Immature natural killer cell (primary cell): Measurements from ENCODE around the gene HS3ST5. TPM values are rescaled to one million over a fixed set of nuclear protein-coding genes. Genes with fewer than 3 reads are reported as not detected.

Experiments used
- DNase-seq, 3 donors: peaks; one replicate each; pipeline ENCODE4 v3.0.0; 2022; ENCODE audit warnings: mixed read lengths in 1 of 3
- H3K27ac Mint-ChIP-seq, 6 donors: one replicate each; pipeline ENCODE4 v1.8.0; 2020; ENCODE audit warnings: mixed read lengths in 6 of 6, mild to moderate bottlenecking in 5 of 6, inconsistent platforms in 4 of 6, moderate library complexity in 3 of 6
- H3K27me3 Mint-ChIP-seq, 3 donors: one replicate each; pipeline ENCODE4 v1.8.0; 2020 to 2021; ENCODE audit warnings: low read depth in 3 of 3, mild to moderate bottlenecking in 3 of 3, mixed read lengths in 3 of 3, moderate library complexity in 3 of 3, inconsistent platforms in 1 of 3
- H3K36me3 Mint-ChIP-seq, 3 donors: one replicate each; pipeline ENCODE4 v1.8.0; 2020; ENCODE audit warnings: mixed read lengths in 3 of 3, inconsistent platforms in 2 of 3, mild to moderate bottlenecking in 2 of 3
- H3K4me1 Mint-ChIP-seq, 2 donors: one replicate each; pipeline ENCODE4 v1.8.0; 2020; ENCODE audit warnings: inconsistent platforms in 2 of 2, mild to moderate bottlenecking in 2 of 2, mixed read lengths in 2 of 2, moderate library complexity in 1 of 2
- H3K4me3 Mint-ChIP-seq, 5 donors: one replicate each; pipeline ENCODE4 v1.8.0; 2020; ENCODE audit warnings: mild to moderate bottlenecking in 5 of 5, mixed read lengths in 5 of 5, inconsistent platforms in 3 of 5, moderate library complexity in 3 of 5
- H3K9me3 Mint-ChIP-seq, 6 donors: one replicate each; pipeline ENCODE4 v1.8.0; 2020; ENCODE audit warnings: mild to moderate bottlenecking in 6 of 6, mixed read lengths in 6 of 6, inconsistent platforms in 4 of 6, moderate library complexity in 3 of 6
- polyA plus RNA-seq, 3 donors: library from polyadenylated mRNA; unstranded; fragments of 300-500 nt; fragmentation: Illumina TruSeq; gene quantifications; one replicate each; pipeline ENCODE4 v1.2.3, GENCODE V29; 2021

Gene HS3ST5
- polyA plus RNA-seq, 3 donors from 2014 or later, result not detected

DNA sequence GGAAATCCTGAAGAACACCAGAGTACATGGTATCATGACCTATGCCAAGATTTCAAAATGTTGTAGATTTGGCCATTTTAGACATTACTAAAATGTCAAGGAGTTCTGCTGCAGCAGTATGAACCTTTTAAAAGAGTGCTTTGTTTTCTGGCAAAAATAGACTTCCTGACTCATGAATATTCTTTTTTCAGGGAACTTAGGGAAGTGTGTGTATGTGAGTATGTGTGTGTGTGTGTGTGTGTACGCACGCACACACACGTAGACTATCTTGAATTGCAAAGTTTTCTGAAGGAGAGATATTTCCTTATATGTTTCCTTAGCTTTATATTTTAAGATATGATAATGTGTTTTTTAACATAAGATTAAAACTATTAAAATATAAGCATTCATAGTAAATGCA is 161.2 kb downstream of the HS3ST5 start:
- H3K9me3 Mint-ChIP-seq, result peaks cover 0 to 10% (median 4%) of the 10 kb centered on the region in 6 donors
- no peak overlapping the region for H3K27ac Mint-ChIP-seq
- no peaks in the 10 kb centered on the region for H3K36me3 Mint-ChIP-seq
- H3K27me3 Mint-ChIP-seq, result no peaks in the 10 kb centered on the region
- DNase-seq, result no peak
- H3K4me3 Mint-ChIP-seq, result no peak overlapping the region
- H3K4me1 Mint-ChIP-seq, result no peaks in the 10 kb centered on the region

DNA sequence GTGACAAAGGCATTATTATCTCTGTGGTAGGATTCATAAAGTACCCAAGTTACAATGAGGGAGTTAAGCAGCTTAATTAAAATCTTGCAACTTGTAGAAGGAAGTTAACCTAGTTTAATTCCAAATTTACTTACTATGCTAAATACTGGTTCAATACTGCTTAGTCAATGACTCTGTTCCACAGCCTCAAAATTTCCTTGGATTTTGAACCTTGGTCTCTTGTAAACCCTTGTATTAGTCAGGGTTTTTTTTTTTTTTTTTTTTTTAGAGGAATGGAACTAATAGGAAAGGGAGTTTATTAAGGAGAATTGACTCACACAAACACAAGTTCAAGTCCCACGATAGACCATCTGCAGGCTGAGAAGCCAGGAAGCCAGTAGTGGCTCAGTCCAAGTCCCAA is 163.4 kb downstream of the HS3ST5 start:
- no peak for DNase-seq
- H3K4me1 Mint-ChIP-seq, result no peaks in the 10 kb centered on the region
- peaks cover 0 to 10% (median 4%) of the 10 kb centered on the region in 6 donors for H3K9me3 Mint-ChIP-seq
- no peaks in the 10 kb centered on the region for H3K27me3 Mint-ChIP-seq
- no peak overlapping the region for H3K27ac Mint-ChIP-seq
- H3K36me3 Mint-ChIP-seq, result no peaks in the 10 kb centered on the region
- no peak overlapping the region for H3K4me3 Mint-ChIP-seq

DNA sequence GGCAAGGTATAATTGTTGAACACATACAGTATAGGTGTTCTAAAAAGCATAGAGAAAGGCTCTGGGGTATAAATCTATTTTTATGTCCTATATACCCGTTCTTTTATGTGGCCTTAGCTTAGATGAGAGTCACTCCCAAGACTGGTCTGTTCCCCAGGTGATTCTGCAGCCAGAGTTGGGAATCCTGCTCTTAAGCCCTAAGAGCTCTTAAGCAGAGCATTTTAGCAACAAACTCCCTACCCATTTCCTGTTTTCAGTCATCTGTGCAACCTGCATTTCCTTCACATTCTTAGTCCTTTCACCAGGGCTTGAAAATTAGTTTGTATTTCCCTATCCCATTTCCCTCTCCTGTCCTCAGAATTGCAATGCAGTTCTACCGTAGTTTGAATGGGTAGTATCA is 166.1 kb downstream of the HS3ST5 start:
- DNase-seq, result no peak
- H3K4me1 Mint-ChIP-seq, result no peaks in the 10 kb centered on the region
- H3K27me3 Mint-ChIP-seq, result no peaks in the 10 kb centered on the region
- H3K36me3 Mint-ChIP-seq, result no peaks in the 10 kb centered on the region
- H3K27ac Mint-ChIP-seq, result no peak overlapping the region
- no peak overlapping the region for H3K4me3 Mint-ChIP-seq
- H3K9me3 Mint-ChIP-seq, result peaks cover 0 to 15% (median 3%) of the 10 kb centered on the region in 6 donors

DNA sequence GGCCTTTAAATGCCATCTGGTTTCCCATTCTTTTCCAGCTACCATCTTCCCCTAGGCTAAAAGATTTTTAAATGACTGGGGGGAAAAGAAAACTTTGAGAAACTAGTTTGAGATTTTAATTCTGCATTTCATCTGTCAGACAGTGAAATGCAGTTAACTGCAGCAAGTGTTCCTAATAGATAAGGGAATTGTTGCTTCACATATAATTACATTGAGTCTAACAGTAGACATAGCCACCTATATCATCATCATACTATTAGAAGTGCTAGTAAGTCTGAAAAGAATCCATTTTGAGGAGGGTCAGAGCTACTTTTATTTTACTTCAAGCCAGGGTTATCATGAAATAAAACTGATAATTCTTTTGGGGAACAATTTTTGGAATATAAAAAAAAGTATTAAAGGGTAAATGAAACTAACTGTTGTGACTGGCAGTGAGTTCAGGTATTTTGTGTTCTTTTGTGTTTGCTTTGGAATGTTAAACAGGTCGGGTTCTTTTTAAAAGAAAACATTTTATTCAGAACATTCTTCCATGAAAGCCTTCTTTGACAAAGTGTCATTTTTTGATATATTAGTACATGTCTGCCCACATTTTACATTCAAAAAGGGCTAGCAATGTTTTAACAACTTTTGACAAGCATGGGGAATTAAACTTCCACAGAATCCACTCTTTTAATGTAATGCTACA is 170.1 kb downstream of the HS3ST5 start:
- Mint-ChIP-seq H3K27me3 (no peaks in the 10 kb centered on the region), H3K4me1 (no peaks in the 10 kb centered on the region), H3K36me3 (no peaks in the 10 kb centered on the region), H3K27ac (no peak overlapping the region), H3K9me3 (peaks cover 0 to 10% (median 1%) of the 10 kb centered on the region in 6 donors), H3K4me3 (no peak overlapping the region)
- no peak for DNase-seq

DNA sequence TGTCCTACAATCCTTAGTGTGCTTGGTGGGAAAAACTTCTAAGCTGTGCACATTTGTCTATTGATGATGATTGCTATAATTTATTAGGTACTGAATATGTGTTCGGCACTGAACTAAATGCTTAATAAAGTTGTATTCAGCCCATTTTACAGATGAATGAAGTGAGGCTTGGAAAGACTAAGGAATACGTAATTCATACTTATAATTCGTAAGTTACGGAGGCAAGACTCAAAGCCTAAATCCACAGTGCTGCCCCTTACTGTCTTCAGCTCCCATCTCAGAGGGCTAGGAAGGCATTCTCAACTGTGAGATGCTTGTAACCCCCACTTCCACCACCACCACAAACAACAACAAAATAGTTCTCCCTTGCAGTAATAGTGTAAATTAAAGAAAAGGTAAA is 171.3 kb downstream of the HS3ST5 start:
- Mint-ChIP-seq H3K27me3 (no peaks in the 10 kb centered on the region), H3K4me3 (no peak overlapping the region), H3K9me3 (peaks cover 0 to 10% (median 1%) of the 10 kb centered on the region in 6 donors), H3K4me1 (no peaks in the 10 kb centered on the region), H3K36me3 (no peaks in the 10 kb centered on the region), H3K27ac (no peak overlapping the region)
- no peak for DNase-seq

DNA sequence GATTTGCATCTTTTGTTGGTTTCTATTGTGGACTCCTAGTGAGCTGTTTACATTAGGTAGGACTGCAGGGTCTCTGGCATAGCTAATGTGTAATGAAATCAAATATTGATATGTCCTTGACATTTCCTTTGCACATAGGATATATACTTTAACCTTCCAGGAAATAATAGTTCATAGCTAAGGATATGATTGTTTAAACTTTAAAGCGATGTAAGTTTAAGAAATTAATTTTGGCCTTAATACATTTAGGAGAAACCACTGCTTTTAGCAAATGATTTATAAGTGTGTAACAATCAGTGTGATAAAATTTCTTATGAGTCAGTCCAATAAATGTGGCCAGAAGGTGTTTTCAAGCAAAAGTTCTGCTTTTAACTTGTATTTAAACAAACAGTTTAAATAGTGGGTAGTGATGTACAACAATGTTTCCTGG is 171.8 kb downstream of the HS3ST5 start:
- no peak for DNase-seq
- H3K27ac Mint-ChIP-seq, result no peak overlapping the region
- no peaks in the 10 kb centered on the region for H3K27me3 Mint-ChIP-seq
- H3K4me1 Mint-ChIP-seq, result no peaks in the 10 kb centered on the region
- no peaks in the 10 kb centered on the region for H3K36me3 Mint-ChIP-seq
- no peak overlapping the region for H3K4me3 Mint-ChIP-seq
- peaks cover 0 to 10% (median 1%) of the 10 kb centered on the region in 6 donors for H3K9me3 Mint-ChIP-seq

DNA sequence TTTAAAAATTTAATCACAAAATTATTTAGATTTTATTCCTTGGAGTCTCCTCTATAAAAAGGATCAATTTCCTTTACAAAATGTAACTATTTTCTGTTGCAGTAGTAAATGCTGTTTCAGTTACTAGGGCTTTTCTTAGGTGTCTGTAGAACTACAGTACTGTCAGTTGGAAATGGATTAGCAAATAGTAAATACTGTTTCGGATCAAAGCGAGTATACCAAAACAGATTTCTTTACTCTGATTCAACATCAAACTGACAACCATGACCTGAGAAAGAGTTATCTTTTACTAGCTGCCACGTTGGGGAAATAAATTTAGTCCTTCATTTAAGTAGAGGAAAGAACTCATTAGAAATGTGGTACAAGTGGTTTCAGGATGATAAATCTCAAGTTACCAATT is 172.5 kb downstream of the HS3ST5 start:
- no peaks in the 10 kb centered on the region for H3K27me3 Mint-ChIP-seq

DNA sequence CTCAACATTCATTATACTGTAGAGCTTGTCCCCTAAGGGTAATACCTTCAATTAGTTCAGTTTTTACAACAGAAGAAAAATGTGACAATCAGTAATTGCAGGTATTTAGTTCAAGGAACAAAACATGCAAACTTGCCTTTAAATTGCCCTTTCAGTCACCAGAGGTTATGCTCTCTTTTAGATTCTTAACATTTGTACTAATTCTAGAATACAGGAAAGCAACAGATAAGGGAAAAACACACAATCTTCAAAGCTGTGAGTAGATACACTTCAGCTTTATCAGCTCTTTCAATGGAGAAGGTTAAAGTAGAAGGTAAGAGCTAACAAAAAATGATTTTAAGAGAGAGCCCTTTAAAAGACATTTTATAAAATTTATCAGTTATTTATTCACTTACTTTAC is 173.1 kb downstream of the HS3ST5 start:
- Mint-ChIP-seq H3K27ac (no peak overlapping the region), H3K27me3 (no peaks in the 10 kb centered on the region), H3K4me1 (no peaks in the 10 kb centered on the region), H3K9me3 (peaks cover 0 to 5% (median under 1%) of the 10 kb centered on the region in 6 donors), H3K4me3 (no peak overlapping the region), H3K36me3 (no peaks in the 10 kb centered on the region)
- no peak for DNase-seq

More for the DNA sequence above, 172.5 kb downstream of the HS3ST5 start:
- DNase-seq, result no peak
- H3K36me3 Mint-ChIP-seq, result no peaks in the 10 kb centered on the region
- no peaks in the 10 kb centered on the region for H3K4me1 Mint-ChIP-seq
- H3K9me3 Mint-ChIP-seq, result peaks cover 0 to 8% (median 1%) of the 10 kb centered on the region in 6 donors
- H3K4me3 Mint-ChIP-seq, result no peak overlapping the region
- no peak overlapping the region for H3K27ac Mint-ChIP-seq

DNA sequence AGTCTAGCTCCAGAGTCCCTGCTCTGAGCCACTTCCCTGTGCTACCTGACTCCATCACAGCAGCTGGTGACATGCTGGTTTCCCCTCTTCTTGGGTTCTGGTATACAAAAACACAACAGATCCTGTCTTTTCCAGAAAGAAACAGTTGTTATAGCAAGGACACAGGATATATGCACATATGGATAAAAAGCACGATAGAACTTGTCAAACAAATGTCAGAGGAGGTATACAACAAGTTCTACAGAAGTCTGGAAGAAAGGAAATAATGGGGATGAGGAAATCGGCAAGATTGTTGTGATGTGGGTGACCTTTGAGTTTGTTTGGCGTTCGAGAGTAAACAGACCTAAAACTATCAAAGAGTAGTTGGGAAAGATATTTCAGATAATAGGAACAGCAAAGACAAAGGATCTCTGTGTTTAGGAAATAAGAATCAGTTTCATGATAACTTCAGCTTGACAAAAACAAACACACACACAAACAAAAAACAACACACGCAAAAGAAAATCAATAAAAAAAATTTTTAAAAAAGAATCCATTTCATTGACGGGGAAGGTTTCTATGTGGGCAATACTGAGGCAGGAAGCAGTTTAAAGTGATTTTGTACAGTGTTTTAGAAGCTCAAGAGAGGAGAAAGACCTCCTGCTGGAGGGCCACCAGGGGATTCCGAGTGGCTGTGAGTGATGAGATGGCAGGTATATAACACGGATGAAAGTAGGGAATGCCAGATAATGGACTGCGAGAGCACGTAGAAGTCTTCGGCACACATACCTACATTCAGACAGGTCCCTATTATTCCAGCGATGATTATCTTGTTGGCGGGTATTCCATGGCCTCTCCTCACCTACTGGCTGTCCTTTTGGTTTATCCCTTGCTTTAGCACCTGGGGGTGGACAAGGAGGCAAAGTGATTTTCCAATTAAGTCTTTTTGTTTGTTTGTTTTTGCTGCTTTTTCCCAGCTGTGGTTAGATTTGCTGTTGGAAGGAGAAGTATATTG is 174.9 kb downstream of the HS3ST5 start:
- Mint-ChIP-seq H3K4me3 (no peak overlapping the region), H3K4me1 (no peaks in the 10 kb centered on the region), H3K27me3 (no peaks in the 10 kb centered on the region)

DNA sequence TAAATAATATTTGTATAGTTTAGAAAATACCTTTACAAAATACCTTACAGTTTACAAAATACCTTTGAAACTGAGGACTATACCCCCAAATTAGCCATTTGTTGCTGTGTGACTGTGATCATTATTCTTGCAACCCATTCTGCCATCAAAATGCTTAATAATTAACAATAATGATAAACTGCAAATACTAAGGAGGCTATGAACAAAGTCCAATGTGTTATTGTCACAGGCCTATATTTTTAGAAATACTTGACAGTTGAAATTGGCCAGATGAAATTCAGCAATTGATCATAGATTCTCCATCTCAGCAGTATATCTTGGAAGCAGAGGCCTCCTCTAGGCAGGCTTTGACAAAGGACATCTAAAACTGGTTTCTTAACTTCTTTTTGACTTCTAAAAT is 178.6 kb downstream of the HS3ST5 start:
- no peaks in the 10 kb centered on the region for H3K9me3 Mint-ChIP-seq
- H3K36me3 Mint-ChIP-seq, result no peaks in the 10 kb centered on the region
- DNase-seq, result no peak
- H3K4me3 Mint-ChIP-seq, result no peak overlapping the region
- no peak overlapping the region for H3K27ac Mint-ChIP-seq
- no peaks in the 10 kb centered on the region for H3K4me1 Mint-ChIP-seq
- H3K27me3 Mint-ChIP-seq, result no peaks in the 10 kb centered on the region

More for the DNA sequence above, 174.9 kb downstream of the HS3ST5 start:
- no peak for DNase-seq
- no peaks in the 10 kb centered on the region for H3K9me3 Mint-ChIP-seq
- no peaks in the 10 kb centered on the region for H3K36me3 Mint-ChIP-seq
- H3K27ac Mint-ChIP-seq, result no peak overlapping the region

DNA sequence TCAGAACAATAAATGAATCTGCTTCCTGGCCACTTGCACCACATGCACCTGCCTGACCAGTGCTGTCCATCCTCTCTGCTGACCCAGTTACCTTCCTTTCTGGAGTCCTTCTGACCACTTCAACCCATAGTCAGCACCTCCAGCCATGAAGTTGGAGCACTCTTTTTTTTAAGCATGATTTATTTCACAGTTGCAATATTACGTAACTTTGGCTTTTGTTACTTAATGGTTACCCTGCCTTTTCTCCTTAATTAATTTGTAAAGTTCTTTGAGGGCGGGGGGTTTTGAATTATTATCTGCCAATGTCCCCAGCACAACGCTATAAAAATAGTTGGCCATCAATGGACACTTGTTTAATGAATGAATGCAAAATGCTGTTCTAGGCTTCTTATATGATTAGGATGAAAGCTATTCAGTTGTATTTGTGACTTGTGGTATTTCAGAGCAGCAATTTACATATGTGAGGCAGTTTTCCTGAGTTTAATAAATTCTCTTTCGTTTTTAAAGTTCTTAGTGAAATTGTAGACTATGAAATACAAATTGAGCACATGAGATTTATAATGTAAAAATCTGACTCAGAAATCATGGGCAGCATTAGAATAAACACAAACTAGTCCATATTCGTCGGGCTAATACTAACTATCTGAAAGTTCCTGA is 180.0 kb downstream of the HS3ST5 start:
- H3K9me3 Mint-ChIP-seq, result no peaks in the 10 kb centered on the region
- no peaks in the 10 kb centered on the region for H3K27me3 Mint-ChIP-seq
- DNase-seq, result no peak
- no peaks in the 10 kb centered on the region for H3K36me3 Mint-ChIP-seq
- H3K27ac Mint-ChIP-seq, result no peak overlapping the region
- H3K4me1 Mint-ChIP-seq, result no peaks in the 10 kb centered on the region
- no peak overlapping the region for H3K4me3 Mint-ChIP-seq

DNA sequence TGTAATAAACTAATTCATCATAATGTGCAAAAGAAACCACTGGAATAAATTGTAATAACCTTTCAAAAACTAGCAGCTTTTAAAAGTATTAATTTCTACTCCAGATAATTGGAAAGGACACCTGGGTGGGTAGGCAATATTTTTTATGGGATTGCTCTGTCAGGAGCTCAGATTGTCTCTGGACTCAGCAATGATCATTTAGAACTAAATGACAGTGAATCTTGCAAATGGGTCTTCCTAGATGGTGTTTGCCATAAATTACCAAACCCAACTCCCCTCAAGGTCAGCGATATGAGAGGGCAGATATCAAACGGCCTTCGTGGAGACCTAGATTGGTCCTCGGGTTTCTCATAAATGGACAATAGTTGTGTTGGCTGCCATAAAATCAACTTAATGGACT is 181.9 kb downstream of the HS3ST5 start:
- Mint-ChIP-seq H3K27ac (no peak overlapping the region), H3K4me3 (no peak overlapping the region), H3K9me3 (no peaks in the 10 kb centered on the region), H3K27me3 (no peaks in the 10 kb centered on the region), H3K36me3 (no peaks in the 10 kb centered on the region), H3K4me1 (no peaks in the 10 kb centered on the region)
- DNase-seq, result no peak

DNA sequence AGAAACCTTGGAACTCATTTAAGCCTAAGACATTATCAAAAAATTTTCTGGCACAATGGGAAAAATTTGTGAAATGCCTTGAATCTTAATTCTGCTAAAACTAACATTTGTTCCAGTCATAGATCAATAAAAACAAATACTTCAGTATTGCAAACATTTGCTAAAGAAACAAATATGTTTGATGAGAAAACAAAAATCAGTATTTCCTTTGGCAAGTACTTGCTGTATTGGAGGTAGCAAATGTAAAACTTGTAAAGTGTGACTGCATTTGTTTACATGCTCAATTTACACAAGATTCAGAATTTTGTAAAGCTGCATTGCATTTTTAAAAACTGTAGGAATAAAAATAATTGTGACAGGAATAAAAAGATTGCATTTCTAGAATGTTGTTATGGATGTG is 183.1 kb downstream of the HS3ST5 start:
- no peak for DNase-seq
- Mint-ChIP-seq H3K36me3 (no peaks in the 10 kb centered on the region), H3K4me3 (no peak overlapping the region), H3K27ac (no peak overlapping the region), H3K27me3 (no peaks in the 10 kb centered on the region), H3K9me3 (no peaks in the 10 kb centered on the region), H3K4me1 (no peaks in the 10 kb centered on the region)
